ENCODE results near the gene ARHGEF12. TPM values are rescaled to one million over a fixed set of nuclear protein-coding genes. Genes with fewer than 3 reads are reported as not detected.
A peak's percentile ranks its signal among the peaks of the same experiment; 100 is the strongest.

The ARHGEF12 gene
- total RNA-seq, 1 donor from 2014 or later = 92.5 TPM

- intact Hi-C loops (cut with micrococcal nuclease) = no loop called here
- ATAC-seq = no peak
- no peak for DNase-seq
Measured at GRCh38 chr11:120310870-120311269, 25.3 kb upstream of the ARHGEF12 start.

DNA sequence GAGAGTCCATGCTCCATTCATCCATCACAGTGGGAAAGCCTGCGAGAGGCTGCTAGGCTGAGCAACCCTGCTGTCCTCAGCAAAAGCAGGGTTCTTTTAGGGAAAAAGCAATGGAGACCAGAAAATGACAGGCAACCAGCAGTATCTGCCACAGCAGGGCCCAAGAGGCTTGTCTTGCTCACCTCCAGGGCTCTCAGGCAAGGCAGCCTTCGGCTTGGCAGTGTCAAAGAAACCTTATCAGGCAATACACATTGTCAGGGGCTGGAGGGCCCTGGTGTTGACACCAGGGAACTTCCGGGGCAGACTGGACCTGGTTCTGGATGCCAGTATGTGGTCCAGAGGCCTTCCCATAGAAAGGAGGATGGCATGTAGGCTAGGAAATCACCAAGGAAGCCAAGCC, 21.4 kb upstream of the ARHGEF12 start:
- DNase-seq = no peak
- no peak for ATAC-seq

DNA sequence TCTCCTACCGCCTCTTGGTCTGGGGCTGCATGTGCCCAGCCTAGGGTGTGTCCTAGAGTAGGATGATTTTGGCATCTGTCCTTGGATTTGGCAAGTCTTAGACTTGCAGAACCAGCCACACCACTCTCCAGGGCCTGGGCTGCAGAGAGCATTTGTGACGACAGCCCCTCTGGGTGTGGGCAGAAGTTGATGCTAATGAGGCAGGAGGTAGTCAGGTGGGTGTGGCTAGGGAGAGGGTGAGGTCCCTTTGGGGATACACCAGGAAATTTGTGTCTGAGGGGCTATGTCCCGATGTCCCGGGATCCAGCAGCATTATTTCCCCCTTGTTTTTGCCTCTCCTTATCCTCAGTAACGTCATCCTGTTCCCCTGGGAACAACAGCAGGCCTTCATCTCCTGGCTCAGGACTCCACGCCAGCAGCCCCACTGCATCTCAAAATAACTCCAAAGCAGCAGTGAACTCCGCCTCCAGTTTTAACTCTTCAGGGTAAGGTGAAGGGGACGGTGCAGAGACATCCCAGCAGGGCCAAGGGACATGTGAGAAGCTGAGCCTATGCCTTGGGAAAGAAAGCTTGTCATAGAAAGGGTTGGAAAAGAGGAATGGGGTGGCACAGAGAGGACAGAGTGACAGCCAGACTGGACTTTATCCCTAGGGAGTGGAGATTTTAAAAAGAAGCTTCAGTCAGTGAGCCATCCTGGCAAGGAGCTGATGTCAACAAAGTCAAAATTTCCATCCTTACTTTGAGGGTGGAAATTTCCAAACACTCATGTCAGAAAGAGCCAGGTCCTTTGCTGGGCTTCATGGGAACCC, 19.1 kb upstream of the ARHGEF12 start:
- intact Hi-C loops (cut with micrococcal nuclease) = no loop called here
- DNase-seq = peak; percentile 74
- ATAC-seq = peak; percentile 87

More for the DNA sequence above, 21.4 kb upstream of the ARHGEF12 start:
- intact Hi-C loops (cut with micrococcal nuclease) = no loop called here

DNA sequence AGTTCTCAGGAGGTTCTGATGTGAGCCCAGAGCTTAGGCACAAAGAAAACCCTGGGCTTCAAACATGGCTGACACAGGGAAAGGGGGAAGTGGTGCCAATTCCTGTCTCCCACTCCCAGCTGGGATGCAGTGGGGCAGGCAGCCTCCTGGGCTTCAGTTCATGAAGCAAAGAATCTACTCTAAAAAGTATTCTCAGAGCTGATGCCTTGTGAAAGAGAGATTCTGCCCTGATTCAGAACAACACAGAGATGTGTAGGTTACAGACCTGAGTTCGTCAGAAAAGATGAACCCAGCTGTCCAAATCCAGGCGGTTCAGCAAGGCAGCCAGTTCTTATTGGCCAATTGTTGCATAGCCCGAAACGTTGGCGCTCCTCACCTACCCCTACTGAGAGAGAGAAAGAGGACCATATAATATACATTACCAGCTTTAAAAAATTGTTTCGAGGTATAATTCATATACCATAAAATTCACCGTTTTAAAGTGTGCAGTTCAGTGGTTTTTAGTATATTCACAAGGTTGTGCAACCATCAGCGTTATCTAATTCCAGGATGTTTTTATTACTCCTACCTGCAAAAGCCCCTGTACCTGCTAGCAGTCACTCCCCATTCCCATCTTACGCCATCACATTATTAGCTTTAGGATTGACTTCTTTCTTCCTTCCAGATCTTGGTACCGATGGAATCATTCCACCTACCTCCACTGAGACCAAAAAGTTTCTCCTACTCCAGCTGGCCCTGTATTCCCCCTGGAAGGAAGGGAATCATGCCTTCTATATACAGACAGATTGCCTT, 18.3 kb upstream of the ARHGEF12 start:
- DNase-seq (no peak), ATAC-seq (no peak)
- intact Hi-C loops (cut with micrococcal nuclease) = no loop called here

GRCh38 chr11:120318906-120319305, 17.3 kb upstream of the ARHGEF12 start:
- ATAC-seq = no peak
- no peak for DNase-seq
- intact Hi-C loops (cut with micrococcal nuclease) = no loop called here

DNA sequence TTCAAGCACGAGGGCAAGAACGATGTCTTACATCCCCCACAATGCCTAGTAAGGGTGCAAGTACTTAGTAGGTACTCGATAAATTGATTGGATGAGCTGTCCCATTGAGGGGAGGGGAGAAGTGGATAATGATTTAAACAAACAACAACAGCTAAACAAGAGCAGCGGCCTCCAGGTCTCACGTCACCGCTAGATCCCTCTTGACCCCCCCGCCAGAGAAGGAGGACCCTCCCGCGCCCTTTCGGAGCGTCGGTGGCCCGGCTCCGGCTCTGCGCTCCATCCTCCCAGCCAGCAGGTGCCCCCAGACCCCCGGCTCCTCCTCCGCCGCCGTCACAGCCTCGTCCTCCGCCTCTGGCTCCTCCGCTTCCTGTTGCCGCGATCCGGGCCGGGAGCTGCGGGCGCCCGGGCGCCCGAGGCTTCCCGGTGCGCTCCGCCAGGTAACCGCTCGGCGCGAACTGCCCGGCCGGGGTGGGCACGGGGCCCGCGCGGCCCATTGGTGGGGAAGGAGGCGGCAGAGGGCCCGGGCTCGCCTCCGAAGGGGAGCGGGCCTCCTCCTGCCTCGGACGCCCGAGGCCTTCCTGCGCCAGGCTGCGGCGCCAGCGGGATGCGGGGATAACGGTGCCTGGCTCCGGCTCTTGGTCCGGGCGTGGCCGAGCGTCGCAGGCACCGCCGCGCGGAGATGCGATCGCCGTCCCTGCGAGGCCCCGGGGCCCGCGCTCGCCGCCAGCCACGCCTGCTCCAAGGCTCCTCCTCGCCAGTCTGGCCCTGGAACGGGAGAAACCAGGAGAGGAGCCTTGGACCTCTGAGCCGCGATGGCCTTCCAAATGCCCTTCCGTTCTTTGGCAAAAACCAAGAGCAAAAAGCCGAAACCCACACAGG, 11.0 kb upstream of the ARHGEF12 start, which contains the start of gene TLCD5:
Gene TLCD5 (plus strand): TSS at position 368 of the 879 bp plus-strand sequence. CDS start 2,143 bp downstream, outside the sequence.
- intact Hi-C loops (cut with micrococcal nuclease) = no loop called here
- DNase-seq = peak; percentile 79
- ATAC-seq = peak; percentile 80

GRCh38 chr11:120326228-120326627, 10.0 kb upstream of the ARHGEF12 start:
- DNase-seq (no peak), ATAC-seq (peak; percentile 19)
- intact Hi-C loops (cut with micrococcal nuclease) = no loop called here

GRCh38 chr11:120326845-120327281, 9.3 kb upstream of the ARHGEF12 start:
- intact Hi-C loops (cut with micrococcal nuclease) = no loop called here
- DNase-seq (no peak), ATAC-seq (no peak)

DNA sequence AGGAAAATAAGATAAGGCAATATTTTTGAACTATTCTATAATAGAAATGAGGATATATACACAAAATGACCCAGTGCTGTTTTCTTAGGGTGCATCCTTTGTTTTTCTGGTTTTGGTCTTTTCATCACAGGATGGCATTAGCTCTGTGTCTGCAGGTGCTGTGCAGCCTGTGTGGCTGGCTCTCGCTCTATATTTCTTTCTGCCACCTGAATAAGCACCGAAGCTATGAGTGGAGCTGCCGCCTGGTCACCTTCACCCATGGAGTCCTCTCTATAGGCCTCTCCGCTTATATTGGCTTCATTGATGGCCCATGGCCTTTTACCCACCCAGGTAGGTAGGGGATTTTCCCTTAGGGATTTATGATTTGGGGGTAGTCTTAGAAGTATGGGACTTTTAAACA, 8.9 kb upstream of the ARHGEF12 start:
- intact Hi-C loops (cut with micrococcal nuclease) = no loop called here
- DNase-seq (no peak), ATAC-seq (no peak)

GRCh38 chr11:120329556-120329955, 6.7 kb upstream of the ARHGEF12 start:
- intact Hi-C loops (cut with micrococcal nuclease) = no loop called here
- DNase-seq (no peak), ATAC-seq (no peak)

DNA sequence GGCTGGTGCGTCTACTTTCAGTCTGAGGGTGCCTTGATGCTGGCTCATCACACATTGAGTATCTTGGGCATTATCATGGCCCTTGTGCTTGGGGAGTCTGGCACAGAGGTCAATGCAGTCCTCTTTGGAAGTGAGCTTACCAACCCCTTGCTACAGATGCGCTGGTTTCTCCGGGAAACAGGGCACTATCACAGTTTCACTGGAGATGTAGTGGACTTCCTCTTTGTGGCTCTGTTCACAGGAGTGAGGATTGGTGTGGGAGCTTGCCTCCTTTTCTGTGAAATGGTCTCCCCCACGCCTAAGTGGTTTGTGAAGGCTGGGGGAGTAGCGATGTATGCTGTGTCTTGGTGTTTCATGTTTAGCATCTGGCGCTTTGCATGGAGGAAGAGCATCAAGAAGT, 6.2 kb upstream of the ARHGEF12 start:
- DNase-seq (no peak), ATAC-seq (no peak)
- intact Hi-C loops (cut with micrococcal nuclease) = no loop called here

DNA sequence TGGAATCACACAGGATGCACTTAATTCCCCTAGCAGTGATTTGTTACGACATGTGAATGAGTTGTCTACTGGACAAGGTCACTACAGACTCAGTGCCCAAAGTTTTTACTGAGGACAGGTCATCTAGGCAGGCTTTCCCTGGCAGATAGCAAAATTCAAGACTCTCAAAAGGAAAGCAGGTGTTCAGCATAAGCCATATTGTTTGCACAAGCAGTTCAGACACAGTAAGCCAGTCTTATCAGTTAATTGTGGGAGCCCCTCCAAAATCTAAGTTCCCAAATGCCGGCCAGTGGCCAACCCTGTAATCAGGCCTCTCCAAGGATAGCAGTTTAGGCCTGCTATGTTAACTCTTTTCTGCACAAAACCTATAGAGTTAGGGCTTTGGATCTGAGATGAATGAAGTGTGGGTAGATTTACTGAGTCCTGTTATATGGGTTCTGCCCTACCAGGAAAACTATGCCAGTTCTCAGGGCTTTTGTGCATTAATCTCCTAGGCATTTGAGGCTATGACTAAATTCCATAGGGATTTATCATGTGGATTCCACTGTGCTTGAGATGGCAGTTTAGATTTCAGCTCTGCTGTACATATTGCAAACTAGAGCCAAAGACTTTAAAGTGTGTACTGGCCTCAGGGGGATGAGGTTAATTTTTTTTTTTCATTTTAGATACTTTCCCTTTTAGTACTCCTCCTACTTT, 4.8 kb upstream of the ARHGEF12 start:
- ATAC-seq (peak; percentile 29), DNase-seq (no peak)
- intact Hi-C loops (cut with micrococcal nuclease) = no loop called here

- intact Hi-C loops (cut with micrococcal nuclease) = no loop called here
- no peak for ATAC-seq
- DNase-seq = no peak
Measured at GRCh38 chr11:120332822-120333716, 3.1 kb upstream of the ARHGEF12 start.

DNA sequence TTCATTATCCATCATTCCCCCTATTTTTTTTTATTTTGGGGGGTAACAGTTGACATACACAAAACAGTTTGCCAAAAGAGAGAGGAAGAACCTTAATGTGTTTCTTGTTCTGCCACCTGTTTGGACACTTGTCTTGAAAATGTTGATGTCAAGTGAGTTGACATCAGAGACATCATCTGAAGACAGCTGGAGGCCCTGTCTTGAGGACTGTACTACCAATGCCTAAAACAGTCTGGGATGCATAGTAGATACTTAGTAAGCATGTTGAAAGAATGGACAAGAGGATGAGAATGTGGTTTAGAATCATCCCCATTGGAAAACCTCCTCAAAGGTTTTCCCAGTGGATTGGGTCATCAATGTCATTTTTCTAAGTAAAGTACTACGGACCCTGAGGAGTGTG, 2.4 kb upstream of the ARHGEF12 start:
- ATAC-seq = no peak
- intact Hi-C loops (cut with micrococcal nuclease) = no loop called here
- DNase-seq = no peak

DNA sequence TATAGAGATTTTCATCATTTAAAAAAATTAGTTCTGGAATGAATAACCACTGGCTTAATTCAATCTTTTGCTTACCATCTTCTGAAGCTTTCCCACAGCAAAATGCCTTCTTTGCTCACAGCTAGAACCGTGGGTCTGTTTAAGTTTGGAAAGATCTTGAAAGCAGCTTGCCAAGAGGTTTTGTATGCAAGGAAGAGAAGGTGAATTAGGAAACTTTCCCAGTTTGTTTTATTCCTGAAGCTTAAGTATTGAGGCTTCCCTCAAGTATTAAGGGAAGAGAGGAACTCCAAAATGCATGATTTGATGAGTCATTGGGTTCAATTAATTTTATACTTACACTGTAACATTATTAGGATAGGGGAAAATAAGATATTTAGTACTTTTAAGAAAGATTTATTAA, 1.9 kb upstream of the ARHGEF12 start:
- DNase-seq (no peak), ATAC-seq (no peak)
- intact Hi-C loops (cut with micrococcal nuclease) = no loop called here

DNA sequence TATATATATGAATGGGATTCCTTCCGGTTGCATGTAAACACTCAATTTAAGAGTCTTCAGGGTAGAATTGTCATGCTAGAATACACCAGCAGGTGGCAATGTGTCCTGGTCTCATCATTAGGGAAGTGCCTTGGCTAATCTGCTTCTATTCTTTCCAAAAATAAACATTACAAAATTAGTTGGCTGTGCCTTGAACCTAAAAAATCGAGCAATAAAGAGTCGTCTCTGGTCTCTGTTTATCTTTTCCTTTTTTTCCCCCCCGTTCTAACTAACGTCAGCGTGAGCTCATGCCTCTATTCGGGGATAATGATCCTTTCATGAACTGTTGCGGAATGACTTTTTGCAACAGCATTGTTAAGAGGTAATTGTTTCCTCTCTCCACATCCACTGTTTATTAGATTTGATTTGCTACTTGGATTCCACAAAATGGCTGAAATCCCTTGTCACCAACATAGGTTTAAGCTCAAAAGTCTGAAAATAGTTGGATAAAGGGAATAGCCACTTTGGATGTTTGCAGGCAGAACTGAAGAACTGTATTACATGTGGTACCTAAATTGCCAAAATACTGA, 1.2 kb upstream of the ARHGEF12 start:
- ATAC-seq = peak; percentile 47
- no peak for DNase-seq
- intact Hi-C loops (cut with micrococcal nuclease) = loop anchor here (5.0 kb wide), 1 partner anchor 97 kb away; no protein-coding TSS in a partner anchor

- no peak for DNase-seq
- peak; percentile 28 for ATAC-seq
- intact Hi-C loops (cut with micrococcal nuclease) = loop anchor here (5.0 kb wide), 1 partner anchor 97 kb away; no protein-coding TSS in a partner anchor
Measured at GRCh38 chr11:120335556-120335907, 681 bp upstream of the ARHGEF12 start.

All from left ventricle myocardium superior (tissue), 1 donor.